NB4 (cell line): ENCODE results near the gene PLEKHG4.

ENCODE experiments used
- CTCF ChIP-seq: IDR thresholded peaks from one replicate; pipeline ENCODE4 v1.5.1; 2012; ENCODE audit warnings: low read depth, low read length
- MAX ChIP-seq: IDR thresholded peaks from 2 replicates; pipeline ENCODE4 v1.6.1; 2011; ENCODE audit warnings: low read depth, low read length
- MYC ChIP-seq: IDR thresholded peaks from 2 replicates; pipeline ENCODE4 v1.6.1; 2011; ENCODE audit warnings: low read depth, low read length
- POLR2A ChIP-seq: IDR thresholded peaks from 2 replicates; pipeline ENCODE4 v1.6.1; 2011; ENCODE audit warnings: mild to moderate bottlenecking; ENCODE audit not compliant: insufficient read length; ENCODE audit errors: extremely low read depth

- no peak for TF ChIP-seq CTCF
- TF ChIP-seq POLR2A, result no peak
- TF ChIP-seq MYC, result no peak
- TF ChIP-seq MAX, result no peak
Observed at GRCh38 chr16:67336648-67337047, 57.3 kb downstream of the PLEKHG4 start.
